ENCODE results near the gene TM4SF1.

TM4SF1 gene, protein sequence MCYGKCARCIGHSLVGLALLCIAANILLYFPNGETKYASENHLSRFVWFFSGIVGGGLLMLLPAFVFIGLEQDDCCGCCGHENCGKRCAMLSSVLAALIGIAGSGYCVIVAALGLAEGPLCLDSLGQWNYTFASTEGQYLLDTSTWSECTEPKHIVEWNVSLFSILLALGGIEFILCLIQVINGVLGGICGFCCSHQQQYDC

DNA sequence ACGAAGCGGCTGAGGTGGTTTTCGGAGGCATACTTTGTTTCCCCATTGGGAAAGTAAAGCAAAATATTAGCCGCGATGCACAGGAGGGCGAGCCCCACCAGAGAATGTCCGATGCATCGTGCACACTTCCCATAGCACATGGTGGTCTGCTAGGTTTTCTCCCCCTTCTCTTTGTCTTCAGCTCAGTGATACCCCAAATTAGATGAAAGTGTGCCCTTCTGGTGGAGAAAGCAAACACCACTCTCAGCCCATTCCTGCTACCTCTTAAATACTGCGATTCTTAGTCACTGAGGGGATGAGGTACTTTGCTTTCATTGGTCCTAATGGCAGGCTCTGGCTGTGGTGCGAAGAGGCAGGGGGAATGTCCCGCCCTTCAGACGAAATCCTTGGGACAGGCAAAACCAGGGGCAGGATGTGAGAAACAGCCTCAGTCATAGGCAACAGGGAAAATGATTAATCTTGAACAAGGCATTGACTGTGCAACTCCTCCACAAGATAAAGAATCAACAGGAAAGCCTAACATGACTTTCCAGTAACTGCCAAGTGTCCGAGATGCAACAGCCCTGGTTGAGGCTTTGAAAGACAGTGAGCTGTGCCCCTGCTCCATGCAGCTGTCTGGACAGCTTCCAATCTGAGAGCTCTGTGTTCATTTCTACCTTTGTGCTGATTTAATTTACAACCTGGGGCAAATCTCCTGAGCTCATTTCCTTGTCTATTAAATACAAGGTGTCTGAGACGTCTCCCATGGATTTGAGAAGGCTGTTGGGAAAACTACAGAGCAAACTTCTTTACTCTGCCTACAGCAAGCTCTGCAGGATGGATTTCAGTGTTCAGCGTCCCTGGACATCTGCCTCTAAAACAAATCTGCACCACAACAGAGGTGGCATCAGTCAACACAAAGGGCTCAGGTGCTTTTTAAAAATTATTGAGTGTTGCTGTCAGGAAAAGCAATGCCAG lies at the start of gene TM4SF1:
Gene TM4SF1 (minus strand): TSS at position 242 of the 957 bp plus-strand sequence. CDS start 102 bp downstream, at position 140.
- H3K4me3 ChIP-seq (ENCODE audit: low read depth, low read length), result peak within 1 kb of the TSS; percentile 56
- peak; percentile 87 for DNase-seq (ENCODE audit: low read depth)

GRCh38 chr3:149426325-149426724 lies 48.9 kb upstream of the TM4SF1 start:
- DNase-seq (ENCODE audit: low read depth), result no peak
- H3K4me3 ChIP-seq (ENCODE audit: low read depth, low read length), result no peak overlapping the region

- no peak overlapping the region for H3K4me3 ChIP-seq (ENCODE audit: low read depth, low read length)
- DNase-seq (ENCODE audit: low read depth), result no peak
Observed at GRCh38 chr3:149424918-149425317, 47.5 kb upstream of the TM4SF1 start.

GRCh38 chr3:149421764-149422163 lies 44.3 kb upstream of the TM4SF1 start:
- no peak overlapping the region for H3K4me3 ChIP-seq (ENCODE audit: low read depth, low read length)
- no peak for DNase-seq (ENCODE audit: low read depth)

DNA sequence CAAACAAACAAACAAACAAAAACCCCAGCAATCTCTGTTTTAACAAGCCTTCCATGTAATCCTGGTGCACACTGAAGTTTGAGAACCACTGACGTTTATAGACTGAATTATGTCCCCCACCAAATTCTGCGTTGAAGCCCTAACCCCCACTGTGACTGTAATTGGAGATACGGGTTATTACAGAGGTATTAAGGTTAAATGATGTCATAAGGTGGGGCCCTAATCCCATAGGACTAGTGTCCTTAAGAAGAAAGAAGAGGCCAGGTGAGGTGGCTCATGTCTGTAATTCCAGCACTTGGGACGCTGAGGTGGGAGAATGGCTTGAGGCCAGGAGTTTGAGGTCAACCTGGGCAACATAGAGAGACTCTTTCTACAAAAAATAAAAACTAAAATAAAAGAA lies 42.4 kb upstream of the TM4SF1 start:
- H3K4me3 ChIP-seq (ENCODE audit: low read depth, low read length), result no peak overlapping the region
- no peak for DNase-seq (ENCODE audit: low read depth)

DNA sequence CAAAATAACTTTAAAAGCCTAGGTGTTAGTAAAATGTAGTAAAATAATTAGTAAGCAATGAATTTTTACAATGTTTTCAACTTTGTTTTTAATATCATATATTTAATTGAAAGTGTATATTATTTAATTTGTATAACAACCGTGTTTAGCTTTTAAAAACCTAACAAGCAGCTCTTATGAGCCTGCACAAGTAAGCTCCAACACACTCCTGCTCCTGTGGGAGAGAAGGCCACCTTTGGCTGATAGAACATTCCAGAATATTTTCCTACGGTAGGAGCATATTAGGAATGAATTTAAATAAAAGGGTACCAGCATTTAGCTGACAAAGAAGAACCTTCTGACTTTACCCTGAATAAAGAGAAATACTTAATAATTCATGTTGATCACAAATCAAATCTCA lies 40.3 kb upstream of the TM4SF1 start:
- no peak overlapping the region for H3K4me3 ChIP-seq (ENCODE audit: low read depth, low read length)
- DNase-seq (ENCODE audit: low read depth), result no peak

DNA sequence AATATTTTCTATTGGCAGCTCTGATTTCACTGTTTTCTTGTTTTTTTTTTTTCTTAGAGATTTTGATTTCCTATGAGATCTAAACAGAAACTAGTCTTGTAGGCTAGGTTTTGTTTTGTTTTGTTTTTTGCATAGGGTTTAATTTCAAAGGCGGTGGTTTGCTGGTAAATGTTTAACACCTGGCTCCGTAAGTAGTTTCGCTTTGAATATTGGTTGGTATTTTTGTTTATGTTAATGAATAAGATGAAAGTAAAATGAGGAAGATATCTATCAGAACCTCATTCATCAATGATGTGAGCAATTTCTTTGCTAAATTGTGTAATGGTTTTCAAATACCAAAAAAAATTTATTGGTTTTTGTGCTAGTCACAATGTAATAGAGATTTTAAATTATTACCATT lies 39.7 kb upstream of the TM4SF1 start:
- no peak overlapping the region for H3K4me3 ChIP-seq (ENCODE audit: low read depth, low read length)
- no peak for DNase-seq (ENCODE audit: low read depth)

GRCh38 chr3:149415484-149415883 lies 38.0 kb upstream of the TM4SF1 start:
- DNase-seq (ENCODE audit: low read depth), result no peak
- H3K4me3 ChIP-seq (ENCODE audit: low read depth, low read length), result no peak overlapping the region

DNA sequence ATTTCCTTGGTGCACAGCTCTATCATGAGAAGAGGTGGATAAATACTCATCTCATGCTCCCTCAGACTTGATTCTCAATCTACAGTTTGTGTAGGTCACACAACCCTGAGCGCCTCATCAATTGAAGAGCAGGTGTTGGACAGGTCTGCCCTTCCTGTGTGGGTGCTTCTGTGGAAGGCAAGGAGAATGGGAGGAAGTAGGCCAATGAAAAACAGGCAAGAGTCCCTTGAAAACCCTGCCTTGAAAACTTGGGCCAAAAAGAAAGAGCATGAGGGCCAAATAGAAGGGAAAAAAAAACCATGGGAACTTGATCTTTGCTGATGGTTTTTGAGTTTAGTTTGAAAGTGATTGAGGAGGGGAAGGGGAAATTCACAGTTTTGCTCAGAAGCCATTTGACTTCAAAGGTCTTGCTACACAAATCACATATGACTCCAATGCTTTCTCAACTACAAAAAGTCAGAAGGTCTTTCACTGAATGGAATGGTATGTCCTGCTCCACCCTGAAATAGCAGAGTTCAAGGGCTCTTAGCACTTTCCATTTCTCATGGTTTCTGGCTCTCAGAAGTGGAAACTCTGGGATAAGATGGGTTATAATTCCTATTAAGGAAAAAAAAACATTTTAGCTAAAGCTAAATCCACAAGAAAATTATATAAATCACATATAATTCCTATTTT lies 37.2 kb upstream of the TM4SF1 start:
- H3K4me3 ChIP-seq (ENCODE audit: low read depth, low read length), result no peak overlapping the region
- peak; percentile 41 for DNase-seq (ENCODE audit: low read depth)

DNA sequence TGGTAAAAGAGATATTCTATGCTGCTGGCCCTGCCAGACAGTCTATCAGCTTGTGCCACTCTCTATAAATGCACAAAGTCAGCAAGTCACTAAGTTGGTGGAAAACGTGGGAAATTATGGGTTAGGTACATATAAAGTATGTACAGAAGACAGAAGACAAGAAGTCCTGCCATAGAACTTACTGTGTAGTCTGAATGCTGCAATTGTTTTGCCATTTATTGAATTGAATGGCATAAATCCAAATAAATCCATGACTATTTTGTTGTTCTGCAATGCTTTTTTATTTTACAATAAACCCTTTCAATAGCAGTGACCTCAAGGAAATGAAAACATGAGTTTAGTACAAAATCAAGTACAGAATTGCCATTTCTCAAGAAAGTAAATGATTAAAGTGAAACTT lies 34.1 kb upstream of the TM4SF1 start:
- H3K4me3 ChIP-seq (ENCODE audit: low read depth, low read length), result no peak overlapping the region
- no peak for DNase-seq (ENCODE audit: low read depth)

DNA sequence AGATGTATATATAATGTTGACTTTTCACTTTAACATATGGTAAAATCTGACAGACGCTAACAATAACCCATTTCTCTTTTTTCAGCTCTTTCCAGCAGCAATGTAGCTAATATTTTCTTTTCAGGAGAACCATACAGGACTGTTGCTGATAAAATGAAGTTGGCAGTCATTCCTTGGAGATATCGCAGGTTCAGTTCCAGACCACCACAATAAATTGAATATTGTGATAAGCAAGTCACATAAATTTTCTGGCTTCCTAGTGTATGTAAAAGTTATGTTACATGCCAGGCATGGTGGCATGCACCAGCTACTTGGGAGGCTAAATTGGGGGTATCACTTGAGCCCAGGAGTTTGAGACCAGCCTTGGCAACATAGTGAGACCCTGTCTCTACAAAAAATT lies 31.9 kb upstream of the TM4SF1 start:
- no peak for DNase-seq (ENCODE audit: low read depth)
- H3K4me3 ChIP-seq (ENCODE audit: low read depth, low read length), result no peak overlapping the region

- DNase-seq (ENCODE audit: low read depth), result no peak
Observed at GRCh38 chr3:149407898-149408297, 30.4 kb upstream of the TM4SF1 start.

DNA sequence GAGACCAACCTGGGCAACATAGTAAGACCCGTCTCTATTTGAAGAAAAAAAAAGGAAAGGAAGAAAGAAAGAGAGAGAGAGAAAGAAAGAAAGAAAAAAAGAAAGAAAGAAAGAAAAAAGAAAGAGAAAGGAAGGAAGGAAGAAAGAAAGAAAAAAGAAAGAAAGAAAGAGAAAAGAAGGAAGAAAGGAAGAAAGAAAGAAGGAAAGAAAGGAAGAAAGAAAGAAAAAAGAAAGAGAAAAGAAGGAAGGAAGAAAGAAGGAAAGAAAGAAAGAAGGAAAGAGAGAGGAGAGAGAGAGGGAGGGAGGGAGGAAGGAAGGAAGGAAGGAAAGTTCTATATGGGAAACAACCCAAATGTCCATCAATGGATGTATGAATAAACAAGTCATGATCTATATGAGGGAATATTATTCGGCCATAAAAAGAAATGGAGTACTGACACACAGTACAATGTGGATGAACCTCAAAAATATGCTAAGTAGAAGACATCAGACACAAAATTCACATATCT lies 28.8 kb upstream of the TM4SF1 start:
- DNase-seq (ENCODE audit: low read depth), result no peak

More at GRCh38 chr3:149407898-149408297, 30.4 kb upstream of the TM4SF1 start:
- no peak overlapping the region for H3K4me3 ChIP-seq (ENCODE audit: low read depth, low read length)

DNA sequence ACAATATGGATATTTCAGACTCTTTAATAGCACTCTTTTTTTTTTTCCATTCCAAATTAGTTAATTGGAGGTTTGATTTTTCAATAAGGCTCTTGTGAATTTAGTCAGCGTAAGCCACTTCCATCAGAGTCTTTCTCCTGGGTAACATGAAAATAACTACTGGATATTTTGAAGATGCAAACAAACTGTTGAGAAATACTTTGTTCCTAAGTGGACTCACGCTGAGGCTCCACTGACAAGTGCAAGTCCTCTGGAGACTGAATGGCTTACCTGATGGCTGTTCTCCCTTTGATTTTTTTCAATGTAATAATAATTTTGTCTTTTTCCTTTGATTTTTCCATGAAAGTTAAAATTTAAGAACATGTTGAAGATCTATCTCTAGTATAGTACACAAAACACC lies 26.0 kb upstream of the TM4SF1 start:
- no peak for DNase-seq (ENCODE audit: low read depth)
- no peak overlapping the region for H3K4me3 ChIP-seq (ENCODE audit: low read depth, low read length)

More for the DNA sequence above, 28.8 kb upstream of the TM4SF1 start:
- no peak overlapping the region for H3K4me3 ChIP-seq (ENCODE audit: low read depth, low read length)

DNA sequence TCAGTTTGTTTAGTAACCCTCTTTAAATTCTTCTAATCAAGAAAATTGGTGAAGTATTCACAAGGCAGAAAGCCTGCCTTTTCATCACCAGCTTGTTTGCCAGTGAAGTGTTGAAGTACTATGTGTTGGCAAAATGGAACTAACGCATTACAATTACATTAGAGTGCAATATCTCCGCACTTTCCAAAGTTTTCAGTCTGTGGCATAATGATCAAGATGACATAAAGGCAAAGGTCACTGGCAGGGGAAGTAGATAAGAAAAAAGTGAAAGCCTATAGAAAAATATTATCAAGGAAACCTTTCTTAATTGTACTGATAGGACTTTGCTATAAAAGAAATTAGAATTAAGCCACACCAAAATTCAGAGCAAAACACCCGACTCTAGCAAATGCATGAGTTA lies 25.0 kb upstream of the TM4SF1 start:
- no peak overlapping the region for H3K4me3 ChIP-seq (ENCODE audit: low read depth, low read length)
- DNase-seq (ENCODE audit: low read depth), result no peak

DNA sequence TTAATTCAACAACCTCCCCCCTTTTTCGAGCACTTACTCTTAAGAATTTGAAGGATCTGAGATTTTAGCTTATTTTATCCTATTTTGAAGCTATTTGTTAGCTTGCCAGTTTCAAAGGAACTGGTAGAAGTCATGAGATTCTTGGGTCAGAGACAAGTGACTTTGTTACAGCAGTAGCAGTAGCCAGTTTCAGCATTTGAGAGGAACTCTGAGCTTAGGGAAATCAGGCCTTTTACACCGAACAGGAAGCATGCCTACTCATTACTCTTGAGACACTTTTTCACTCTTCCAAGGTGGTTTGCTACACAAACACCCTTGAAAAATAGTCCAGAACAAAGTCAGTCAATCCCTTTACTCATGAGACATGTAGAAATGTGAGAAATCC lies 24.5 kb upstream of the TM4SF1 start:
- no peak overlapping the region for H3K4me3 ChIP-seq (ENCODE audit: low read depth, low read length)
- no peak for DNase-seq (ENCODE audit: low read depth)

GRCh38 chr3:149401212-149401925 lies 23.9 kb upstream of the TM4SF1 start:
- no peak overlapping the region for H3K4me3 ChIP-seq (ENCODE audit: low read depth, low read length)
- DNase-seq (ENCODE audit: low read depth), result no peak

DNA sequence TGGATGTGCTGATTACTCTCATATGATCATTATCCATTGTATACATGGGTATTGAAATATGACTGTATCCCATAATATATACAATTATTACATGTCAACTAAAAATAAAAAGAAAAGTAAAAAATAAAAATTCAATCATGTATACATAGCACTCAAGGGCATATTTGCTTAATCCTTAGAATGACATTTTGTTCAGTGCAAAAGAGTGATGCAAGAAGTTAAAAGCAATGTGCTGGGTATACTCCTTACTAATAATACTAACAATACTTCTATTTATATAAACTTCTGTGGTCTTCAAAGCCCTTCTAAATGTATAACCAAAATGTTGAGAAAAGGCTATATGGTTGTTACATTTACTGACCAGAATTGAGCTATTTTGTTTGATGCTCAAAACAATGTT lies 23.2 kb upstream of the TM4SF1 start:
- no peak overlapping the region for H3K4me3 ChIP-seq (ENCODE audit: low read depth, low read length)
- DNase-seq (ENCODE audit: low read depth), result no peak

DNA sequence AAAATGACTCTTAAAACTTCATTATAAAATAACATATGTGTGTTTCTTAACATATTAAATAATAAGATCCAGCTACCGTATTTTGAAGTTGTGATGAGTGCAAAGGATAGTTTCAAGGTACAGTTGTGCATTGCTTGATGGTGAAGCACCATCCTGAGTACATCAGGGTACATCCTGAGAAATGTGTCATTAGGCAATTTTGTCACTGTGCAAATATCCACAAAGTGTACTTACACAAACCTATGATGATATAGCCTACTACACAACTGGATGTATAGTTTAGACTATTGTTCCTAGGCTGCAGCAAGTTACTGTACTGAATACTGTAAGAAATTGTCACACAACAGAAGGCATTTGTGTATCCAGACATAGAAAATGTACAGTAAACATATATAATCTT lies 20.8 kb upstream of the TM4SF1 start:
- no peak for DNase-seq (ENCODE audit: low read depth)
- H3K4me3 ChIP-seq (ENCODE audit: low read depth, low read length), result no peak overlapping the region
